ENCODE results near the gene DNM3. TPM values are rescaled to one million over a fixed set of nuclear protein-coding genes. Genes with fewer than 3 reads are reported as not detected.

The DNM3 gene
- total RNA-seq, 3 donors from 2014 or later (not counting 1 experiment from before 2014, with no cell fraction given) = 2.5 to 3.3 (median 2.8) TPM

- WGBS (ENCODE audit: insufficient coverage) = 95% methylated on average over 2 of the region's 2 CpGs
- no peak overlapping the region for H3K27ac ChIP-seq (ENCODE audit: low read length)
- H3K27me3 Mint-ChIP-seq (ENCODE audit: low read depth in 2 of 2) = peaks cover 0 to 9% of the 10 kb centered on the region in 2 donors
- H3K27me3 ChIP-seq (ENCODE audit: control insufficient read depth, insufficient read depth, low read length) = no peaks in the 10 kb centered on the region
- no peak overlapping the region for H3K4me3 ChIP-seq (ENCODE audit: low read length)
- no peaks in the 10 kb centered on the region for H3K9me3 Mint-ChIP-seq
- H3K4me1 Mint-ChIP-seq = no peaks in the 10 kb centered on the region
- no peaks in the 10 kb centered on the region for H3K4me1 ChIP-seq (ENCODE audit: control insufficient read depth, insufficient read depth, low read length)
- TF ChIP-seq, protein P1, sequence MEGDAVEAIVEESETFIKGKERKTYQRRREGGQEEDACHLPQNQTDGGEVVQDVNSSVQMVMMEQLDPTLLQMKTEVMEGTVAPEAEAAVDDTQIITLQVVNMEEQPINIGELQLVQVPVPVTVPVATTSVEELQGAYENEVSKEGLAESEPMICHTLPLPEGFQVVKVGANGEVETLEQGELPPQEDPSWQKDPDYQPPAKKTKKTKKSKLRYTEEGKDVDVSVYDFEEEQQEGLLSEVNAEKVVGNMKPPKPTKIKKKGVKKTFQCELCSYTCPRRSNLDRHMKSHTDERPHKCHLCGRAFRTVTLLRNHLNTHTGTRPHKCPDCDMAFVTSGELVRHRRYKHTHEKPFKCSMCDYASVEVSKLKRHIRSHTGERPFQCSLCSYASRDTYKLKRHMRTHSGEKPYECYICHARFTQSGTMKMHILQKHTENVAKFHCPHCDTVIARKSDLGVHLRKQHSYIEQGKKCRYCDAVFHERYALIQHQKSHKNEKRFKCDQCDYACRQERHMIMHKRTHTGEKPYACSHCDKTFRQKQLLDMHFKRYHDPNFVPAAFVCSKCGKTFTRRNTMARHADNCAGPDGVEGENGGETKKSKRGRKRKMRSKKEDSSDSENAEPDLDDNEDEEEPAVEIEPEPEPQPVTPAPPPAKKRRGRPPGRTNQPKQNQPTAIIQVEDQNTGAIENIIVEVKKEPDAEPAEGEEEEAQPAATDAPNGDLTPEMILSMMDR (IDR thresholded peaks at IDR 0.05) = no peak
- no peak for DNase-seq
- intact Hi-C loops (cut with micrococcal nuclease) = no loop called here
- no peak for ATAC-seq
- H3K9me3 ChIP-seq (ENCODE audit: control insufficient read depth, insufficient read depth, low read length) = no peaks in the 10 kb centered on the region
- no peaks in the 10 kb centered on the region for H3K36me3 Mint-ChIP-seq
- H3K4me3 Mint-ChIP-seq = no peak overlapping the region
- no peak overlapping the region for H3K27ac Mint-ChIP-seq
- no peaks in the 10 kb centered on the region for H3K36me3 ChIP-seq (ENCODE audit: control insufficient read depth, insufficient read depth, low read length)
These were observed 284.0 kb downstream of the DNM3 start for GRCh38 chr1:172125250-172125649.

DNA sequence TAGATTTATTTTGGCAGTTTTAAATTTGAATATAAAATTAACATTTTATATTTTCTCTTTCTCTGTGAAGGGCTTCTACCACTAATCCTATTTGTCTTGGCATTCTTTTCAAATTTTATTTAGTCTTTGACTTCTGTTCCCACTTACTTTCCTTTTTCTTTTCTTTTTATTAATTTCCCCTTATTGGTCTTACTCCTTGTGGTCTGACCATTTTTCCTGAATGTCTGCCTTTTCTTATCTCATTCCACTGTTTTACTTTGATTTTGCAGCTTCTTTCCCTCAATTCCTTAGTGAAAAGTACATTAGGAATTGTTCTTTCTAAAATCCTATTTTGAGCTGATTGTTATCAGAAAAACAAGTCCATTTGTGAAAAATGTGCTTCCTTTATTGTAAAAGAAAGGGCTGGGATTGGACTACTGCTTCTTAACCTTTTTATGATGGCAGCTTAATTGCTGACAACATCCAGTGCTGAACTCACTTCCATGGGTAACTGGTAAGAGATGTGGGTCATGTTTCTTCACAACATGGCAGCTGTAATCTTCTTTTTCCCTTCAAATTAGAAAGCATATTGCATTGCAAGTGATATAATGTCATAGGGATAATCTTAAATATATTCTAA lies 284.6 kb downstream of the DNM3 start:
- H3K4me1 ChIP-seq (ENCODE audit: control insufficient read depth, insufficient read depth, low read length) = no peaks in the 10 kb centered on the region
- no peaks in the 10 kb centered on the region for H3K9me3 Mint-ChIP-seq
- no peak overlapping the region for H3K4me3 Mint-ChIP-seq
- no peaks in the 10 kb centered on the region for H3K36me3 Mint-ChIP-seq
- no peak overlapping the region for H3K4me3 ChIP-seq (ENCODE audit: low read length)
- no peak overlapping the region for H3K27ac ChIP-seq (ENCODE audit: low read length)
- H3K27ac Mint-ChIP-seq = no peak overlapping the region
- no peak for DNase-seq
- H3K27me3 ChIP-seq (ENCODE audit: control insufficient read depth, insufficient read depth, low read length) = no peaks in the 10 kb centered on the region
- TF ChIP-seq, protein P1 (IDR thresholded peaks at IDR 0.05) = no peak
- no peak for ATAC-seq
- no peaks in the 10 kb centered on the region for H3K4me1 Mint-ChIP-seq
- H3K36me3 ChIP-seq (ENCODE audit: control insufficient read depth, insufficient read depth, low read length) = no peaks in the 10 kb centered on the region
- intact Hi-C loops (cut with micrococcal nuclease) = no loop called here
- peaks cover 0 to 9% of the 10 kb centered on the region in 2 donors for H3K27me3 Mint-ChIP-seq (ENCODE audit: low read depth in 2 of 2)
- H3K9me3 ChIP-seq (ENCODE audit: control insufficient read depth, insufficient read depth, low read length) = no peaks in the 10 kb centered on the region

DNA sequence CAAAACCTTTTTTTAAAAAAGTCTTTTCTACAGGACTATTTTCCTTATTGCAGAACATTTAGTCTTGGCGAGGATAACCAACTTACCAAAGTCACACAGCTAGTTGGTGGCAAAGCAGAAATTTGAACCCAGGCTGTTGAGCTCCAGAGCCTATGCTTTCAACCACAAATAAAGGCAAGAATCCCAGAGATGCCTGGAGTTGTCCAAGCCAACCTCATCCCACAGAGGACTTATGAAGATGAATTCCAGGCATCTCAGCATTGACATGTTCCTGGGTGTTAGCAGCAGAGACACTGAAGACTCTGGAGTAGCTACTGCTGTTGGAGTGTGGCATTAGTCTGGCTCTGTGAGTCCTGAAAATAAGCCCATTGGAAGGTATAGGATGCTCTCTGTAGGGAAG lies 291.5 kb downstream of the DNM3 start:
- Mint-ChIP-seq H3K9me3 (no peaks in the 10 kb centered on the region), H3K4me3 (no peak overlapping the region), H3K27ac (no peak overlapping the region), H3K27me3 (ENCODE audit: low read depth in 2 of 2) (peaks cover 0 to 5% of the 10 kb centered on the region in 2 donors), H3K36me3 (no peaks in the 10 kb centered on the region), H3K4me1 (peaks cover 0 to 7% of the 10 kb centered on the region in 2 donors)
- no peaks in the 10 kb centered on the region for H3K27me3 ChIP-seq (ENCODE audit: control insufficient read depth, insufficient read depth, low read length)
- no peaks in the 10 kb centered on the region for H3K4me1 ChIP-seq (ENCODE audit: control insufficient read depth, insufficient read depth, low read length)
- TF ChIP-seq, protein P1 (IDR thresholded peaks at IDR 0.05) = no peak
- ATAC-seq (no peak), DNase-seq (no peak)
- intact Hi-C loops (cut with micrococcal nuclease) = loop anchor here (5.0 kb wide), 1 partner anchor 49 kb away; no protein-coding TSS in a partner anchor
- no peaks in the 10 kb centered on the region for H3K9me3 ChIP-seq (ENCODE audit: control insufficient read depth, insufficient read depth, low read length)
- H3K4me3 ChIP-seq (ENCODE audit: low read length) = no peak overlapping the region
- H3K27ac ChIP-seq (ENCODE audit: low read length) = no peak overlapping the region
- 80% methylated on average over 1 of the region's 1 CpG for WGBS (ENCODE audit: insufficient coverage)
- no peaks in the 10 kb centered on the region for H3K36me3 ChIP-seq (ENCODE audit: control insufficient read depth, insufficient read depth, low read length)
